ENCODE data around the gene FBXL3. TPM values are rescaled to one million over a fixed set of nuclear protein-coding genes. Genes with fewer than 3 reads are reported as not detected.

FBXL3 gene
- total RNA-seq, 1 experiment from 2014 or later: 22.0 TPM

DNA sequence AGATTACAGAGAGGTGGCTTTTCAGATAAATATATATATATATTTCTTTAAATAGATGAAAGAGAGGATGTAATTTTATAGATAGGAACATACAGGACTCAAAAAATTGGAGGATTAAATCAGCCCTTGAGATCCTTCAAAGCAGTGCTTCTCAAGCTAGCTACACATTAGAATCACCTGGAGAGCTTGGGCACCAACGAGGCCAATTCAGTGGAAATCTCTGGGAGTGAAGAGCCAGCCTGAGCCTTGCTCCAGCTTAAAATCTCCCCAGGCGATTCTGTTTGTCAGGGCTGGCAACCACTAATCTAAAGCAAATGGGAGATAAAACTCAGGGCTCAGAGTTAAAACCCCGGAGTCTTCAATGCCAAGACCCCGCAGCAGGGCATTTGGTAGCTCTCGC, 50.0 kb downstream of the FBXL3 start:
- H3K4me1 ChIP-seq (replicated peaks; ENCODE audit: insufficient read depth): peaks cover 14% of the 10 kb centered on the region
- no peak overlapping the region for H3K27ac ChIP-seq
- no peaks in the 10 kb centered on the region for H4K20me1 ChIP-seq (ENCODE audit: insufficient read depth)
- peaks cover 16% of the 10 kb centered on the region for H3K27me3 ChIP-seq (ENCODE audit: insufficient read depth, low read depth)
- H3K9me2 ChIP-seq (ENCODE audit: insufficient read depth): no peaks in the 10 kb centered on the region
- DNase-seq: no peak
- H3F3A ChIP-seq (ENCODE audit: insufficient read depth, low read depth): peaks cover 16% of the 10 kb centered on the region; the same call in 1 of the 2 replicates
- no peak overlapping the region for H3K4me3 ChIP-seq
- POLR2A ChIA-PET (ENCODE audit: unreplicated experiment): interaction anchor here (0.7 kb wide), 1 partner anchor 1289 kb away, joined by 4 read pairs; no protein-coding TSS in a partner anchor
- no peak overlapping the region for H2AFZ ChIP-seq
- TF ChIP-seq, protein P1, sequence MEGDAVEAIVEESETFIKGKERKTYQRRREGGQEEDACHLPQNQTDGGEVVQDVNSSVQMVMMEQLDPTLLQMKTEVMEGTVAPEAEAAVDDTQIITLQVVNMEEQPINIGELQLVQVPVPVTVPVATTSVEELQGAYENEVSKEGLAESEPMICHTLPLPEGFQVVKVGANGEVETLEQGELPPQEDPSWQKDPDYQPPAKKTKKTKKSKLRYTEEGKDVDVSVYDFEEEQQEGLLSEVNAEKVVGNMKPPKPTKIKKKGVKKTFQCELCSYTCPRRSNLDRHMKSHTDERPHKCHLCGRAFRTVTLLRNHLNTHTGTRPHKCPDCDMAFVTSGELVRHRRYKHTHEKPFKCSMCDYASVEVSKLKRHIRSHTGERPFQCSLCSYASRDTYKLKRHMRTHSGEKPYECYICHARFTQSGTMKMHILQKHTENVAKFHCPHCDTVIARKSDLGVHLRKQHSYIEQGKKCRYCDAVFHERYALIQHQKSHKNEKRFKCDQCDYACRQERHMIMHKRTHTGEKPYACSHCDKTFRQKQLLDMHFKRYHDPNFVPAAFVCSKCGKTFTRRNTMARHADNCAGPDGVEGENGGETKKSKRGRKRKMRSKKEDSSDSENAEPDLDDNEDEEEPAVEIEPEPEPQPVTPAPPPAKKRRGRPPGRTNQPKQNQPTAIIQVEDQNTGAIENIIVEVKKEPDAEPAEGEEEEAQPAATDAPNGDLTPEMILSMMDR (conservative IDR thresholded peaks at IDR 0.05): no peak
- TF ChIP-seq EZH2 (IDR thresholded peaks at IDR 0.05; ENCODE audit: low read depth): no peak
- CTCF ChIA-PET: interaction anchor here (0.8 kb wide), 1 partner anchor 1272 kb away, joined by 4 read pairs; no protein-coding TSS in a partner anchor
- intact Hi-C loops (cut with micrococcal nuclease; ENCODE audit: unreplicated experiment): loop anchor here (10.0 kb wide), 1 partner anchor 72 kb away; no protein-coding TSS in a partner anchor
- no TSS peak for BruUV-seq (replicated peaks)
- H3K36me3 ChIP-seq (ENCODE audit: low read depth): no peaks in the 10 kb centered on the region
- no peaks in the 10 kb centered on the region for H3K9me3 ChIP-seq (ENCODE audit: insufficient read depth, low read depth)
- H3K79me2 ChIP-seq (ENCODE audit: low read depth): no peaks in the 10 kb centered on the region
- no peak overlapping the region for H3K4me2 ChIP-seq

DNA sequence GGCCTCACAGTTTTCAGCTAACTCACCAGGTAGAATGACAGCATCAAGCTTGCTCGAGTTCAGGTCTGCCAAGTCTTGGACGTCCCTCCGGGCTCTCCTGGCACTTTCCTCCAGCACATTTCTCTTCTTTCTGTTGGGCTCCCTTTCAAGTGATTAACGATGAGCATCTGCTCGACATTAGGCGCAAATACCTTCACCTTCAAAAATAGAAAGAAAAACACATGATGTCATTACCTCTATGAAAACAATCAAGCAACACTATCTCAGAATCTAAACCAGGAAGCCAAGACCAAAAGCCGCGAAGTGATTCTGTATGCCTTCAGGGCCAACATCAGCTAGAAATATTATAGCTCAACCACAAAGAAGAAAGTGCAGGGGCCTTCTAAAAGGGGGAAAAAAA, 50.5 kb downstream of the FBXL3 start:
- intact Hi-C loops (cut with micrococcal nuclease; ENCODE audit: unreplicated experiment): loop anchor here (10.0 kb wide), 1 partner anchor 72 kb away; no protein-coding TSS in a partner anchor
- no TSS peak for BruUV-seq (replicated peaks)
- Histone ChIP-seq H3K79me2 (ENCODE audit: low read depth) (no peaks in the 10 kb centered on the region), H3K27me3 (ENCODE audit: insufficient read depth, low read depth) (peaks cover 12% of the 10 kb centered on the region), H3K9me3 (ENCODE audit: insufficient read depth, low read depth) (no peaks in the 10 kb centered on the region), H3K4me3 (no peak overlapping the region), H3K36me3 (ENCODE audit: low read depth) (no peaks in the 10 kb centered on the region), H4K20me1 (ENCODE audit: insufficient read depth) (no peaks in the 10 kb centered on the region), H2AFZ (no peak overlapping the region), H3F3A (ENCODE audit: insufficient read depth, low read depth) (peaks cover 16% of the 10 kb centered on the region; the same call in 1 of the 2 replicates), H3K9me2 (ENCODE audit: insufficient read depth) (no peaks in the 10 kb centered on the region), H3K27ac (no peak overlapping the region), H3K4me1 (replicated peaks; ENCODE audit: insufficient read depth) (peaks cover 14% of the 10 kb centered on the region), H3K4me2 (peak overlapping the region; percentile 51)
- POLR2A ChIA-PET (ENCODE audit: unreplicated experiment): interaction anchor here (0.7 kb wide), 1 partner anchor 1289 kb away, joined by 4 read pairs; no protein-coding TSS in a partner anchor
- no peak for TF ChIP-seq EZH2 (IDR thresholded peaks at IDR 0.05; ENCODE audit: low read depth)
- TF ChIP-seq, protein P1 (conservative IDR thresholded peaks at IDR 0.05): no peak
- peak; percentile 28 to 78 for DNase-seq
- CTCF ChIA-PET: interaction anchor here (0.8 kb wide), 1 partner anchor 1272 kb away, joined by 4 read pairs; no protein-coding TSS in a partner anchor

DNA sequence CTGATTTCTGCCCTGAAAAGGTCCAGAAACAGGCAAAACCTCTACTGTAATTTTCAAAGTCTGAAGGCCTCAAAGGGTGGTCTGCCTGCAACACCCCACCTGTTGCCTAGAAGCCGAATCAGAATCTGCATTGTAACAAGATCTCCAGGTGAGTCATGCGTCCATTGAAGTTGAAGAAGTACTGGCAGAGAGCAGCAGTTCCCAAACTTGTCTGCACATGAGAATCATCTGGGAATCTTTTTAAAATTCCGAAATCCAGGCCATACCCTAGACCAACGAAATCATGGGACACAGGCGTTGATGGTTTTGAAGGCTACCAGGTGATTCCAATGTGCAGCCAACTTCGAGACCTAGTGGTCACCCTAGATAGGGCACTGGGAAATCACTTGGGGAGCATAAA, 51.1 kb downstream of the FBXL3 start:
- no peaks in the 10 kb centered on the region for H3K9me2 ChIP-seq (ENCODE audit: insufficient read depth)
- H3K27ac ChIP-seq: no peak overlapping the region
- no peaks in the 10 kb centered on the region for H4K20me1 ChIP-seq (ENCODE audit: insufficient read depth)
- no peaks in the 10 kb centered on the region for H3K79me2 ChIP-seq (ENCODE audit: low read depth)
- H2AFZ ChIP-seq: no peak overlapping the region
- H3K4me2 ChIP-seq: peak overlapping the region; percentile 51; the same call in 1 of the 2 replicates
- H3F3A ChIP-seq (ENCODE audit: insufficient read depth, low read depth): peaks cover 16% of the 10 kb centered on the region; the same call in 1 of the 2 replicates
- H3K4me1 ChIP-seq (replicated peaks; ENCODE audit: insufficient read depth): peaks cover 14% of the 10 kb centered on the region
- POLR2A ChIA-PET (ENCODE audit: unreplicated experiment): no interaction called here
- intact Hi-C loops (cut with micrococcal nuclease; ENCODE audit: unreplicated experiment): loop anchor here (10.0 kb wide), 1 partner anchor 71 kb away; no protein-coding TSS in a partner anchor
- DNase-seq: no peak
- 0 out of 2 replicates have a peak, but pooled peaks cover 5% of the 10 kb centered on the region for H3K27me3 ChIP-seq (ENCODE audit: insufficient read depth, low read depth)
- BruUV-seq (replicated peaks): no TSS peak
- CTCF ChIA-PET: no interaction called here
- no peaks in the 10 kb centered on the region for H3K36me3 ChIP-seq (ENCODE audit: low read depth)
- no peaks in the 10 kb centered on the region for H3K9me3 ChIP-seq (ENCODE audit: insufficient read depth, low read depth)
- no peak overlapping the region for H3K4me3 ChIP-seq
- no peak for TF ChIP-seq EZH2 (IDR thresholded peaks at IDR 0.05; ENCODE audit: low read depth)
- TF ChIP-seq, protein P1 (conservative IDR thresholded peaks at IDR 0.05): no peak
